Activated T-cell treated with anti-CD3 and anti-CD28 coated beads, Interleukin-2, amount 50 U/mL, for 1 hour (primary cell): ENCODE data around the gene MPG.
"Not testable (repeated sequence)": the region's sequence is repeated elsewhere in the genome, so short reads cannot be mapped to it uniquely, and the experiment has no call there.

Source experiments
- DNase-seq: peaks from one replicate; pipeline ENCODE4 v3.0.0-alpha.2; 2020

Gene MPG

DNA sequence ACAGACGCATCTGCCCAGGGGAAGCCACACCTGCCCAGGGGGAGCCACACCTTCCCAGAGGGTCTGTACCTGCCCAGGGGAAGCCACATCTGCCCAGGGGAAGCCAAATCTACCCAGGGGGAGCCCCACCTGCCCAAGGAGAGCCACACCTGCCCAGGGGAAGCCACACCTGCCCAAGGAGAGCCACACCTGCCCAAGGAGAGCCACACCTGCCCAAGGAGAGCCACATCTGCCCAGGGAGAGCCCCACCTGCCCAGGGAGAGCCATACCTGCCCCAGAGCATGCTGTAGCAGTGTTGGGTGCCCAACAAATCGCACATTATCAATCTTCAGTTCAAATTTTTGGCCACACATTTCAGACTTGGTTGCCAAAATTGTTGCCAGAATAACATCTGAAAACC lies 40.8 kb downstream of the MPG start:
- DNase-seq, result no peak

GRCh38 chr16:119295-119694 lies 41.3 kb downstream of the MPG start:
- DNase-seq, result no peak

- no peak for DNase-seq
Observed at GRCh38 chr16:119835-120491, 41.9 kb downstream of the MPG start.

GRCh38 chr16:120756-121155 lies 42.7 kb downstream of the MPG start:
- no peak for DNase-seq

DNA sequence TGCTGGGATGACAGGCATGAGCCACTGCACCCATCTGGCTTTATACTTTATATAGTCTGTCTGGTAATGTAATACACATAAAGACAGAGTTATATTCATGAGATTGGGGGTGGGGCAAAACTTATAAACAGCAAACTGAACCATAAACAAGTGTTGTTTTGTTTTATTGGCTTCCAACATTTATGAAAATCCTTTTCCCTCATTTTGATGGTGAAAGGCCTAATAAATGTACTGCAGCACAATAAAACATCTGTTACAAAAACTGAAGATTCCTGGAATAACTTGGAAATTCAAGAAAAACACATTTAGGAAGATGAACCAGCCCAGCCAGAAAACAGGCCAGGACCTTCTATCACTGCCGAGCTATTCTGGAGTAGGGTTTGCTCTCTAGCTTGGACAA lies 44.3 kb downstream of the MPG start:
- no peak for DNase-seq

DNA sequence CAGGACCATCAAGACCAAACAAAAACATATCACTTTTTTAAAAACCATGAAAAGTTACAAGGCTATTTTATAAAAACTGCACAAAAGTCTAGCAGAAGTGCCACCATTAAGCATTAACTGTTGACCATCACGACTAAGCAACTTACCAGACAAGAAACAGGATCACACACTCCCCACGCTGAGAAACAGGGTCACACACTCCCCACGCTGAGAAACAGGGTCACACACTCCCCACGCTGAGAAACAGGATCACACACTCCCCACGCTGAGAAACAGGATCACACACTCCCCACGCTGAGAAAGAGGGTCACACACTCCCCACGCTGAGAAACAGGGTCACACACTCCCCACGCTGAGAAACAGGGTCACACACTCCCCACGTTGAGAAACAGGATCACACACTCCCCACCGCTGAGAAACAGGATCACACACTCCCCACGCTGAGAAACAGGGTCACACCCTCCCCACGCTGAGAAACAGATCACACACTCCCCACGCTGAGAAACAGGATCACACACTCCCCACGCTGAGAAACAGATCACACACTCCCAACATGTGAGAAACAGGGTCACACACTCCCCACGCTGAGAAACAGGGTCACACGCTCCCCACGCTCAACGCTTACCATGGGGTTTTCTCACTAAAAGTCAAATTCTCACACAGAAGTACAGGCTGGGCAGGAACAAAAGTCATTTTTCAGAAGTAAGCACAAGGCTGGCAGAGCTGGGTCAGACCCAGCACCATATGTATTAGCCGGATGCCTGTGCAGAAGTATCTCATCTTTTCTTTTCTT lies 45.7 kb downstream of the MPG start:
- not testable (repeated sequence) for DNase-seq

- DNase-seq, result no peak
Observed at GRCh38 chr16:125011-125410, 47.0 kb downstream of the MPG start.

DNA sequence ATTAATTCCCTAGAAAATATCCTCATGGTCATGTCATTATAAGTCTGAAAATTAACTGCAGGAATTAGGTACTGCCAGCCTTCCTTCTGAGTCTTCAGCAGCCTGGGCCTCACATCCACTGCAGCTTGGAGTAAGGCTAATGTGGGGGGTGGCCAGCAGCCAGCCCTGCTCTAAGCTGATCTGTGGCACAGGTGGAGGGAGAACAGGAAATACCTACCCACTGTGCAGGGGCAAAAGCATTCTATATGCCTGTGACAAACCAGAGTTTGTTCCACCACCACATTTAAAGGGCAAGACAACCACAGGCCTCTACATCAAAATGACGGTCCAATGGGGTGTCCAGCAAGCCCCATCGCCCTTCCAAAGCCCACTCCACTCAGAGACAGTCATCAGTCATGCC lies 51.0 kb downstream of the MPG start:
- DNase-seq, result no peak

GRCh38 chr16:130533-131173 lies 52.6 kb downstream of the MPG start:
- no peak for DNase-seq

DNA sequence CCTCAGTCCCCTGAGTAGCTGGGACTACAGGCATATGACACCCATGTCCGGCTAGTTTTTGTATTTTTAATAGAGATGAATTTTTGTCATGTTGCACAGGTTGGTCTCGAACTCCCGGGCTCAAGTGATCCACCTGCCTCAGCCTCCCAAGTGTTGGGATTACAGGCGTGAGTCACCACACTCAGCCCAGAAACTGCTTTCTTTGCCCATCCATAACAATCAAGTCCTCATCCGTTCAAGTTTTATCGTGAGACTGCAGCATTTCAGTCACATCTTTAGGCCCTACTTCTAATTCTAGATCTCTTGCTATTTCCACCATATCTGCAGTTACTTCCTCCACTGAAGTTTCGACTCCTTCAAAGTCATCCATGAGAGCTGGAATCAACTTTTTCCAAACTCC lies 54.1 kb downstream of the MPG start:
- no peak for DNase-seq

DNA sequence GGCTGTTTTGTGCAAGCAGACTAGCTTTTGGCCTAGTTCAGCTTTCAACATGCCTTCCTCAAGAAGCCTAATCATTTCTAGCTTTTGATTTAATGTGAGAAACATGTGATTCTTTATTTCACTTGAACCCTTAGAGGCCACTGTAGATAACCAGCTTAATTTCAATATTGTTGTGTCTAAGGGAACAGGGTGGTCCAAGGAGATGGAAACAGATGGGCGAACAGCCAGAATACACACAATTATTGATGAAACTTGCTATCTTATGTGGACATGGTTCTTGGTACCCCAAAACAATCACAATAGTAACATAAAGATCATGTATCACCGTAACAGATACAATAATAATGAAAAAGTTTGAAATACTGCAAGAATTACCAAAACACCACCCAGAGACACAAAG lies 55.7 kb downstream of the MPG start:
- DNase-seq, result no peak
